Heart left ventricle (tissue), 13 donors: ENCODE results near the gene PLEKHA4.

ENCODE experiments used
- POLR2A ChIP-seq, 2 donors: fragments of 450-650 bp; IDR thresholded peaks; one replicate each; pipeline ENCODE4 v1.6.1; 2017; ENCODE audit warnings: antibody characterized with exemption in 2 of 2, mild to moderate bottlenecking in 2 of 2, moderate library complexity in 2 of 2
- TF ChIP-seq, protein P1 (sequence below), 12 donors: fragments of 200-600 bp; sonication (generic) in 4 of 12; IDR thresholded peaks; one replicate each; pipeline versions ENCODE4 v1.5.0 to v1.8.0; 2018 to 2022; ENCODE audit warnings: antibody characterized with exemption in 12 of 12, mild to moderate bottlenecking in 5 of 12
- donor health status: ischemic (EF 13 %, LVEDD 7.1; RV severe dilation, severe dysfunction).
- donor health status: DM: no; HTN: yes; CAD: no.
- donor health status: DM: no; HTN: no; CAD: no.
- donor health status: ischemic (EF 25% LVEDD 6.9; RV normal size, moderate dysfunction).
- donor health status: ischemic (EF 25% LVEDD 5.7; RV mildly dilated, moderate dysfunction).
- donor health status: ischemic (EF 35%, LVEDD 5.7; RV mildly dilated, moderate dysfunction).
- donor health status: nonischemic (EF 11% LVEDD 7.7; RV severe dilation, severe dysfunction).
- donor health status: DM: yes; HTN: yes; CAD: no.
- donor health status: PGD.
- donor health status: ischemic (EF 29% LVEDD 5.4; RV normal size, mild dysfunction).
- donor health status: nonischemic (EF 23%, LVEDD 6.1; RV moderate dilation, normal function).

DNA sequence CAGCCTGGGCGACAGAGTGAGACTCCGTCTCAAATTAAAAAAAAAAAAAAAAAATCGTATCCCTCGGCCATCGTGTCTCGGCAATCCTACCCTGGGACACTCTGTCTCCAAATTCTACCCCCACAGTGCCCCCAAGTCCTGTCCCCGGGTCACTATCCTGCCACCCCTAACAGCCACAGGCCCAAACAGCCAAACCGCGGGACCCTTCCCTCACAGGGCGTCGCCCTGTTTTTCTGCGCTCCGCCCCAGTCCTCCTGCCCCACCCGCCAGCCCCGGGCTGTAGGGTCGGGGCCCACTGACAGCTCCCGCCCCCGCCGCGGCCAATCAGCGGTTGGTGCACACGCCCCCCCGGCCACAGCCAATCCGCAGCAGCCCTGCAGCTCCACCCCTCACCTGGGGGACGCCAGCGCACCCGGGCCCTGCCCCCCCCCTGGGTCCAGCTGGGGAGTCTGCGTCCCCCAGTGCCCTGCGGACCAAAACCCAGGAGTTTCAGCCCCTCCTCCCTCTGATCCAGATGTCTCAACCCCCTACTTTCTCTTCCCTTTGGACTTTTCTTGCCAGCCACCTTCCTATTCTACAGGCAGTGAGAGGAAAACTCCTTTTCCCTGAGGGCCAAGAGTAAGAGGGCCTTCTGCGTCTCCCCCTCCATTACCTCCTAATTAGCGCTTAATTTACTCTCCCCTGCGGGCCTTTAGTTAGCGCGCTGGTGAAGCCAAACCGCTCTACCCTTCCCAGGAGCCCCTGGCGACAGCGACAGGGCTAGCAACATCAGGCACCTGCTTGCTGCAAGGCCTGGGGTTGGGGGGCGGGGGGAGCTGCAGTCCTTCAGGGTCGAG is 56.1 kb downstream of the PLEKHA4 start:
- TF ChIP-seq, protein P1, sequence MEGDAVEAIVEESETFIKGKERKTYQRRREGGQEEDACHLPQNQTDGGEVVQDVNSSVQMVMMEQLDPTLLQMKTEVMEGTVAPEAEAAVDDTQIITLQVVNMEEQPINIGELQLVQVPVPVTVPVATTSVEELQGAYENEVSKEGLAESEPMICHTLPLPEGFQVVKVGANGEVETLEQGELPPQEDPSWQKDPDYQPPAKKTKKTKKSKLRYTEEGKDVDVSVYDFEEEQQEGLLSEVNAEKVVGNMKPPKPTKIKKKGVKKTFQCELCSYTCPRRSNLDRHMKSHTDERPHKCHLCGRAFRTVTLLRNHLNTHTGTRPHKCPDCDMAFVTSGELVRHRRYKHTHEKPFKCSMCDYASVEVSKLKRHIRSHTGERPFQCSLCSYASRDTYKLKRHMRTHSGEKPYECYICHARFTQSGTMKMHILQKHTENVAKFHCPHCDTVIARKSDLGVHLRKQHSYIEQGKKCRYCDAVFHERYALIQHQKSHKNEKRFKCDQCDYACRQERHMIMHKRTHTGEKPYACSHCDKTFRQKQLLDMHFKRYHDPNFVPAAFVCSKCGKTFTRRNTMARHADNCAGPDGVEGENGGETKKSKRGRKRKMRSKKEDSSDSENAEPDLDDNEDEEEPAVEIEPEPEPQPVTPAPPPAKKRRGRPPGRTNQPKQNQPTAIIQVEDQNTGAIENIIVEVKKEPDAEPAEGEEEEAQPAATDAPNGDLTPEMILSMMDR (IDR thresholded peaks at IDR 0.05), result no peak
- TF ChIP-seq POLR2A (IDR thresholded peaks at IDR 0.05), result peak; percentile 30 to 80
